ENCODE measurements around the gene BUB1. TPM values are rescaled to one million over a fixed set of nuclear protein-coding genes. Genes with fewer than 3 reads are reported as not detected.
"Not testable (repeated sequence)": the region's sequence is repeated elsewhere in the genome, so short reads cannot be mapped to it uniquely, and the experiment has no call there.

The BUB1 gene
- total RNA-seq, 1 experiment from 2014 or later = 80.2 TPM

DNA sequence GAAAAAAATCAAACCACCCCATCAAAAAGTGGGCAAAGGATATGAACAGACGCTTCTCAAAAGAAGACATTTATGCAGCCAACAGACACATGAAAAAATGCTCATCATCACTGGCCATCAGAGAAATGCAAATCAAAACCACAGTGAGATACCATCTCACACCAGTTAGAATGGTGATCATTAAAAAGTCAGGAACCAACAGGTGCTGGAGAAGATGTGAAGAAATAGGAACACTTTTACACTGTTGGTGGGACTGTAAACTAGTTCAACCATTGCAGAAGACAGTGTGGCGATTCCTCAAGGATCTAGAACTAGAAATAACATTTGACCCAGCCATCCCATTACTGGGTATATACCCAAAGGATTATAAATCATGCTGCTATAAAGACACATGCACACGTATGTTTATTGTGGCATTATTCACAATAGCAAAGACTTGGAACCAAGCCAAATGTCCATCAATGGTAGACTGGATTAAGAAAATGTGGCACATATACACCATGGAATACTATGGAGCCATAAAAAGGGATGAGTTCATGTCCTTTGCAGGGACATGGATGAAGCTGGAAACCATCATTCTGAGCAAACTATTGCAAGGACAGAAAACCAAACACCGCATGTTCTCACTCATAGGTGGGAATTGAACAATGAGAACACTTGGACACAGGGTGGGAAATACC is 41.8 kb downstream of the BUB1 start:
- H3K27me3 ChIP-seq (ENCODE audit: insufficient read depth, low read length); H4K20me1 ChIP-seq (ENCODE audit: insufficient read depth); H2AFZ ChIP-seq (ENCODE audit: low read depth, low read length, poor library complexity, severe bottlenecking); CTCF ChIA-PET; BruUV-seq (replicated peaks); H3K4me2 ChIP-seq (ENCODE audit: low read length); H3K9ac ChIP-seq (ENCODE audit: low read length); DNase-seq (ENCODE audit: low read depth, low spot score); H3K9me3 ChIP-seq (ENCODE audit: control insufficient read depth in 1 of 2, insufficient read depth in 1 of 2, low read depth in 1 of 2, low read length in 2 of 2); H3K27ac ChIP-seq (ENCODE audit: low read depth, low read length); intact Hi-C loops (cut with micrococcal nuclease); H3K9me2 ChIP-seq (ENCODE audit: insufficient read depth); POLR2A ChIA-PET; ATAC-seq; H3K4me1 ChIP-seq (ENCODE audit: control insufficient read depth in 1 of 2, insufficient read depth in 2 of 2, low read length in 2 of 2); RAD21 ChIA-PET (ENCODE audit: low non-redundant PET in 1 of 2, low total read pairs in 2 of 2, uncharacterized antibody in 2 of 2, unreplicated experiment in 2 of 2); H3K4me3 ChIP-seq (replicated peaks in 1 of 2; ENCODE audit: low read depth in 1 of 2, low read length in 2 of 2); H3K79me2 ChIP-seq (ENCODE audit: insufficient read depth, low read length): not testable (repeated sequence)
- H3K36me3 ChIP-seq (ENCODE audit: control insufficient read depth in 1 of 2, insufficient read depth in 2 of 2, low read length in 2 of 2) = peaks cover 20 to 42% of the 10 kb centered on the region in 2 experiments

DNA sequence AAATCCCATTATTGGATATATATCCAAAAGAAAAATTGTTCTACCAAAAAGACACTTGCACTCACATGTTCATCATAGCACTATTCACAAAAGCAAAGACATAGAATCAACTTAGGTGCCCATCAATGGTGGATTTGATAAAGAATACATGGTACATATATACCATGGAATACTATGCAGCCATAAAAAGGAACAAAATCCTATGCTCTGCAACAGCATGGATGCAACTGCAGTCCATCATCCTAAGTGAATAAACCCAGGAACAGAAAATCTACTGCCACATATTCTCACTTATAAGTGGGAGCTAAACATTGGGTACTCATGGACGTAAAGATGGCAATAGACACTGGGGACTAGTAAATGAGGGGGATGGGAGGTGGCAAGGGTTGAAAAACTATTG is 50.5 kb downstream of the BUB1 start:
- H3K9me3 ChIP-seq (ENCODE audit: control insufficient read depth in 1 of 2, insufficient read depth in 1 of 2, low read depth in 1 of 2, low read length in 2 of 2); CTCF ChIA-PET; H3K27ac ChIP-seq (ENCODE audit: low read depth, low read length); H3K36me3 ChIP-seq (ENCODE audit: control insufficient read depth in 1 of 2, insufficient read depth in 2 of 2, low read length in 2 of 2); RAD21 ChIA-PET (ENCODE audit: low non-redundant PET in 1 of 2, low total read pairs in 2 of 2, uncharacterized antibody in 2 of 2, unreplicated experiment in 2 of 2); H3K9ac ChIP-seq (ENCODE audit: low read length); BruUV-seq (replicated peaks); H2AFZ ChIP-seq (ENCODE audit: low read depth, low read length, poor library complexity, severe bottlenecking); ATAC-seq; H3K4me3 ChIP-seq (replicated peaks in 1 of 2; ENCODE audit: low read depth in 1 of 2, low read length in 2 of 2); H4K20me1 ChIP-seq (ENCODE audit: insufficient read depth); H3K27me3 ChIP-seq (ENCODE audit: insufficient read depth, low read length); H3K4me1 ChIP-seq (ENCODE audit: control insufficient read depth in 1 of 2, insufficient read depth in 2 of 2, low read length in 2 of 2); H3K4me2 ChIP-seq (ENCODE audit: low read length); POLR2A ChIA-PET; H3K9me2 ChIP-seq (ENCODE audit: insufficient read depth); DNase-seq (ENCODE audit: low read depth, low spot score); H3K79me2 ChIP-seq (ENCODE audit: insufficient read depth, low read length); intact Hi-C loops (cut with micrococcal nuclease): not testable (repeated sequence)

DNA sequence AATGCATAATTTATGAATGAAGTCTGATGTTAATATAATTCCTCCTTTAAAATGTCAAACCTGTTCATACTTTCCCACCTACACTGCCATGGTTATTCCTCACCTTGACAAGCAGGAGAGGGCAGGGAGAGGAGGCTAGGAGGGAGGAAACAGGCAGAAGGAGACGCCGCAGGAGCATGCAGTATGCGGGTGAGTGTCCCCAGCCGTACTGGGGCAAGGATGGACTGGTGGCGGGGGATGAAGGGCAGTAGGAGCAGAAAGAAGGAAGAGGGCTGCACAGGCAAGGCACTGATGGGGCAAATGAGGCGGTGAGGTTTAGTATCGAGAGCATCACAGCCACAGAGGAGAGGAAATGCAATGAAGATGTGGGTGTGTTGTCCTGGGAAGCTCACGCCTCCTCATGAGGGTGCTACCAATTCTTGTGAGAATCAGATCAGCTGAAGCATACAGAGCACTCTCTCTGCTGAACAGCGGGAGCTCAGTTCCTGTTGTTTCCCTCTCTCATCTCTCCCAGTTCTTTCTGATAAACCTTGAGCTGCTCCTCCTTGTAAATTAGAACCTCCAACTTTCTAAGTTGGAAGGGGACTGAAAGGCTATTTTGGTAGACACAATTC is 58.4 kb downstream of the BUB1 start:
- H3K4me2 ChIP-seq (ENCODE audit: low read length); DNase-seq (ENCODE audit: low read depth, low spot score); H3K4me3 ChIP-seq (replicated peaks in 1 of 2; ENCODE audit: low read depth in 1 of 2, low read length in 2 of 2); H4K20me1 ChIP-seq (ENCODE audit: insufficient read depth); H3K36me3 ChIP-seq (ENCODE audit: control insufficient read depth in 1 of 2, insufficient read depth in 2 of 2, low read length in 2 of 2); H3K27me3 ChIP-seq (ENCODE audit: insufficient read depth, low read length); intact Hi-C loops (cut with micrococcal nuclease); RAD21 ChIA-PET (ENCODE audit: low non-redundant PET in 1 of 2, low total read pairs in 2 of 2, uncharacterized antibody in 2 of 2, unreplicated experiment in 2 of 2); H3K4me1 ChIP-seq (ENCODE audit: control insufficient read depth in 1 of 2, insufficient read depth in 2 of 2, low read length in 2 of 2); ATAC-seq; BruUV-seq (replicated peaks); H3K9me2 ChIP-seq (ENCODE audit: insufficient read depth); H3K9me3 ChIP-seq (ENCODE audit: control insufficient read depth in 1 of 2, insufficient read depth in 1 of 2, low read depth in 1 of 2, low read length in 2 of 2); H2AFZ ChIP-seq (ENCODE audit: low read depth, low read length, poor library complexity, severe bottlenecking); H3K27ac ChIP-seq (ENCODE audit: low read depth, low read length); POLR2A ChIA-PET; CTCF ChIA-PET; H3K9ac ChIP-seq (ENCODE audit: low read length); H3K79me2 ChIP-seq (ENCODE audit: insufficient read depth, low read length): not testable (repeated sequence)

DNA sequence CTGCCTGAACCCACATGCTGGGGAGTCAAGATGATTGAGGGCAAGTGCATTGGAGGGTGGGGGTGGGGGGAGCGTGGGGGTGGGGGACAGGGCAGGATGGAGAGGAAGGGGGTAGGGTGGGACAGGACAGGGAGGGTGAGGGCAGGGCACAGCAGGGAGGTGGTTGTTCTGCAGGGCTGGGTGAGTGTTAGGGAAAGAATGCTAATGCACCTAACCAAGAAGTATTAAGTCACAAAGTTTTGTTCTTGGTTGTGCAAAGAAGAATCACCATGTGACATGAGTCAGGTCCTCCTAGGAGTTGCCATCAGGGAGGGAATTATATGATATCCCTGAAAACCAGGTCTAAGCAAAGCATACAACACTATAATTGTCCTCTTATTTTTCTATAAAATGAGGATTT is 63.9 kb downstream of the BUB1 start:
- intact Hi-C loops (cut with micrococcal nuclease); H2AFZ ChIP-seq (ENCODE audit: low read depth, low read length, poor library complexity, severe bottlenecking); H3K79me2 ChIP-seq (ENCODE audit: insufficient read depth, low read length); H3K9ac ChIP-seq (ENCODE audit: low read length); H3K36me3 ChIP-seq (ENCODE audit: control insufficient read depth in 1 of 2, insufficient read depth in 2 of 2, low read length in 2 of 2); ATAC-seq; H3K27ac ChIP-seq (ENCODE audit: low read depth, low read length); DNase-seq (ENCODE audit: low read depth, low spot score); H3K9me3 ChIP-seq (ENCODE audit: control insufficient read depth in 1 of 2, insufficient read depth in 1 of 2, low read depth in 1 of 2, low read length in 2 of 2); H3K27me3 ChIP-seq (ENCODE audit: insufficient read depth, low read length); H3K9me2 ChIP-seq (ENCODE audit: insufficient read depth); H3K4me1 ChIP-seq (ENCODE audit: control insufficient read depth in 1 of 2, insufficient read depth in 2 of 2, low read length in 2 of 2); RAD21 ChIA-PET (ENCODE audit: low non-redundant PET in 1 of 2, low total read pairs in 2 of 2, uncharacterized antibody in 2 of 2, unreplicated experiment in 2 of 2); CTCF ChIA-PET; H3K4me2 ChIP-seq (ENCODE audit: low read length); POLR2A ChIA-PET; H3K4me3 ChIP-seq (replicated peaks in 1 of 2; ENCODE audit: low read depth in 1 of 2, low read length in 2 of 2); BruUV-seq (replicated peaks); H4K20me1 ChIP-seq (ENCODE audit: insufficient read depth): not testable (repeated sequence)
